GM19467 (cell line): ENCODE results near the gene PSMG2.

ENCODE experiments used
- ATAC-seq: cut with Tn5 transposase; IDR thresholded peaks from one replicate; pipeline ENCODE4 v1.9.1; 2021; ENCODE audit warnings: mild to moderate bottlenecking, moderate library complexity; ENCODE audit not compliant: unreplicated experiment

PSMG2 gene

GRCh38 chr18:12702221-12703095 is at the start of gene PSMG2, which contains the start of gene CEP76:
Gene PSMG2 (plus strand): TSS chr18:12703042. CDS start chr18:12703108, 66 bp downstream.
Gene CEP76 (minus strand): TSS chr18:12702723. CDS start chr18:12702548, 175 bp downstream.
- ATAC-seq, result peak; percentile 75

- ATAC-seq, result no peak
Measured at GRCh38 chr18:12654971-12655370, 47.9 kb upstream of the PSMG2 start.

GRCh38 chr18:12656605-12656937 is 46.3 kb upstream of the PSMG2 start:
- ATAC-seq, result no peak

GRCh38 chr18:12656938-12657683 is 45.7 kb upstream of the PSMG2 start:
- no peak for ATAC-seq

GRCh38 chr18:12657684-12658425 is 45.0 kb upstream of the PSMG2 start, which contains the start of gene SPIRE1:
Gene SPIRE1 (minus strand): TSS chr18:12658107. CDS start chr18:12657866, 241 bp downstream.
- no peak for ATAC-seq

GRCh38 chr18:12658426-12659138 is 44.3 kb upstream of the PSMG2 start:
- no peak for ATAC-seq

GRCh38 chr18:12659904-12660605 is 42.8 kb upstream of the PSMG2 start:
- no peak for ATAC-seq

GRCh38 chr18:12668041-12668440 is 34.8 kb upstream of the PSMG2 start:
- ATAC-seq, result no peak

- ATAC-seq, result no peak
Measured at GRCh38 chr18:12679183-12679786, 23.6 kb upstream of the PSMG2 start.

- ATAC-seq, result no peak
Measured at GRCh38 chr18:12686100-12686499, 16.7 kb upstream of the PSMG2 start.

GRCh38 chr18:12689256-12689850 is 13.5 kb upstream of the PSMG2 start:
- no peak for ATAC-seq

- no peak for ATAC-seq
Measured at GRCh38 chr18:12692206-12692605, 10.6 kb upstream of the PSMG2 start.

- no peak for ATAC-seq
Measured at GRCh38 chr18:12694032-12694431, 8.8 kb upstream of the PSMG2 start.

GRCh38 chr18:12699747-12700146 is 3.1 kb upstream of the PSMG2 start:
- no peak for ATAC-seq

- no peak for ATAC-seq
Measured at GRCh38 chr18:12701161-12701560, 1.7 kb upstream of the PSMG2 start.

- peak; percentile 1 for ATAC-seq
Measured at GRCh38 chr18:12703096-12703567, 290 bp downstream of the PSMG2 start.

GRCh38 chr18:12703664-12704063 is 822 bp downstream of the PSMG2 start:
- no peak for ATAC-seq

- ATAC-seq, result no peak
Measured at GRCh38 chr18:12711446-12711845, 8.6 kb downstream of the PSMG2 start.
